B cell (primary cell): ENCODE results near the gene GPRC5D.

ENCODE experiments used
- CTCF ChIP-seq: fragments of 200-600 bp; IDR thresholded peaks from one replicate; pipeline ENCODE4 v1.8.0; 2022; ENCODE audit warnings: antibody characterized with exemption, mild to moderate bottlenecking
- EZH2 ChIP-seq: IDR thresholded peaks from 2 replicates; pipeline ENCODE4 v1.6.1; 2012; ENCODE audit warnings: borderline replicate concordance, low read depth, mild to moderate bottlenecking, moderate library complexity, low read length; ENCODE audit not compliant: insufficient read depth, poor library complexity, severe bottlenecking

- TF ChIP-seq CTCF (no peak), EZH2 (no peak)
Observed at GRCh38 chr12:12909228-12909994, 42.6 kb downstream of the GPRC5D start.
